DOHH2 (cell line): ENCODE results near the gene ATL2.

Experiments used
- H3F3A ChIP-seq: fragments of 200-600 bp; sonication (generic), shearing (Covaris generic); 2 replicates; pipeline ENCODE4 v1.6.0; 2016; ENCODE audit warnings: antibody characterized with exemption, mild to moderate bottlenecking; ENCODE audit not compliant: control insufficient read depth, insufficient read depth
- H3K27ac ChIP-seq: fragments of 200-600 bp; sonication (generic); 2 replicates; pipeline ENCODE4 v1.5.1; 2014; ENCODE audit warnings: low read depth, mild to moderate bottlenecking, low read length, moderate library complexity
- H3K27me3 ChIP-seq: fragments of 200-600 bp; sonication (generic); 2 replicates; pipeline ENCODE4 v1.6.1; 2014; ENCODE audit warnings: mild to moderate bottlenecking, low read length, mixed read lengths; ENCODE audit not compliant: control insufficient read depth
- H3K36me3 ChIP-seq: fragments of 200-600 bp; sonication (generic); 2 replicates; pipeline ENCODE4 v1.6.1; 2014; ENCODE audit warnings: mild to moderate bottlenecking, low read length, moderate library complexity, mixed read lengths; ENCODE audit not compliant: control insufficient read depth
- H3K4me1 ChIP-seq: fragments of 200-600 bp; sonication (generic); 2 replicates; pipeline ENCODE4 v1.6.1; 2014; ENCODE audit warnings: mild to moderate bottlenecking, low read length, mixed read lengths; ENCODE audit not compliant: control insufficient read depth
- H3K4me2 ChIP-seq: fragments of 200-600 bp; sonication (generic); 2 replicates; pipeline ENCODE4 v1.6.0; 2014; ENCODE audit warnings: mild to moderate bottlenecking, low read length, moderate library complexity
- H3K4me3 ChIP-seq: fragments of 200-600 bp; sonication (generic); 2 replicates; pipeline ENCODE4 v1.5.1; 2014; ENCODE audit warnings: mild to moderate bottlenecking, low read length, mixed read lengths
- H3K79me2 ChIP-seq: fragments of 200-600 bp; sonication (generic); 2 replicates; pipeline ENCODE4 v1.6.1; 2014; ENCODE audit warnings: mild to moderate bottlenecking, low read length, mixed read lengths; ENCODE audit not compliant: control insufficient read depth
- H3K9me2 ChIP-seq: fragments of 200-600 bp; sonication (generic); replicated peaks from 2 replicates; pipeline ENCODE4 v1.6.1; 2014; ENCODE audit warnings: mild to moderate bottlenecking, low read length, mixed read lengths; ENCODE audit not compliant: control insufficient read depth
- H3K9me3 ChIP-seq: fragments of 200-600 bp; sonication (generic); 2 replicates; pipeline ENCODE4 v1.6.1; 2014; ENCODE audit warnings: antibody characterized with exemption, low read length, mixed read lengths; ENCODE audit not compliant: control insufficient read depth, insufficient read depth
- H4K20me1 ChIP-seq: fragments of 200-600 bp; sonication (generic); 2 replicates; pipeline ENCODE4 v1.6.0; 2014; ENCODE audit warnings: low read depth, mild to moderate bottlenecking, antibody characterized with exemption, low read length, moderate library complexity; ENCODE audit not compliant: control insufficient read depth, insufficient read depth
- CTCF ChIP-seq: fragments of 200-600 bp; sonication (generic); IDR thresholded peaks from one replicate; pipeline ENCODE4 v1.5.1; 2014; ENCODE audit warnings: antibody characterized with exemption, mild to moderate bottlenecking, low read depth, low read length; ENCODE audit not compliant: poor library complexity, severe bottlenecking
- EZH2phosphoT487 ChIP-seq: fragments of 200-600 bp; sonication (generic); IDR thresholded peaks from 2 replicates; pipeline ENCODE4 v1.6.1; 2017; ENCODE audit warnings: borderline replicate concordance, mild to moderate bottlenecking, antibody characterized with exemption, low read length, moderate library complexity, mixed read lengths

ATL2 gene

DNA sequence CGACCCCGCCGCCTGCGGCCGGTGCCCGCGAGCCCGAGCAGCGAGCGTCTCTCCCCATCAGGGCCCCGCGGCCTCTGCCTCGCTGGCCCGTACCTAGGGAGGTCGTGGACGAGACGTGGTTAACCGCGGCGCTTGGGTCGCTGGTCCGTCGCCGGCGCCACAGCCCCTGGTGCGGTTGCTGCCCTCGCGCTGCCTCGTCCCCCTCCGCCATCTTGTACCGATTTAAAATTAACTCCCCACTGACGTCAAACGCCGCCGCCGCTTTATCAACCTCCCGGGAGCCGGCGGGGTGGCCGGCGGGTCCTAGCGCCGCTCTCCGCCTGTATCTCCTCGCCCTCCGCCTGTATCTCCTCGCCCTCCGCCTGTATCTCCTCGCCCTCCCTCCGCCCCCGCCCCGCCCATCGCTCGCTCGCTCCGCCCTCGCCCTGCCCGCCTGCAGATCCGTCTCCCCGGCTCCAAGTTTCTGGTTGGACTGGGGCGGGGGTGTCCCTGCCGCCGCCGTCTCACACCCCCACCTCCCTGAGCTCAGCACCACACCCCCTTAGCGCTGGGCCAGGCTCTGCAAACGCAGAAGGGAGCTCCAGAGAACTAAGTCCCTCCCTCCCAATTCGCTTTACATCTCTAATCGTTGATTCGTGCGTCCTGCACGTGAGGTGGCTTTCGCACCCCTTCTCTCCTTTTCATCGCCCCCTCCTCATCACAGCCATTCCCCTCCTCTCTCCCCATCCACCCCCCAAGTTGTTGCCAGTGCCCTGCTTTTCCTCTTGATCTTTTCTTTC is at the start of gene ATL2:
TSS of gene ATL2 (minus strand) at position 224 of the 779 bp plus-strand sequence. CDS start at position 211, 13 bp downstream.
- peak within 1 kb of the TSS; percentile 63 for H3K27ac ChIP-seq
- no peaks in the 10 kb centered on the region for H3K9me3 ChIP-seq
- H3K4me1 ChIP-seq = peaks cover 61% of the 10 kb centered on the region
- H4K20me1 ChIP-seq = peaks cover 39% of the 10 kb centered on the region
- TF ChIP-seq EZH2phosphoT487 = no peak
- TF ChIP-seq CTCF = no peak
- H3K4me3 ChIP-seq = peak within 1 kb of the TSS; percentile 89
- peaks cover 6% of the 10 kb centered on the region; the same call in 1 of the 2 replicates for H3F3A ChIP-seq
- H3K9me2 ChIP-seq = no peaks in the 10 kb centered on the region
- no peaks in the 10 kb centered on the region for H3K27me3 ChIP-seq
- peaks cover 48% of the 10 kb centered on the region for H3K79me2 ChIP-seq
- H3K4me2 ChIP-seq = peak within 1 kb of the TSS; percentile 94
- peaks cover 42% of the 10 kb centered on the region for H3K36me3 ChIP-seq

DNA sequence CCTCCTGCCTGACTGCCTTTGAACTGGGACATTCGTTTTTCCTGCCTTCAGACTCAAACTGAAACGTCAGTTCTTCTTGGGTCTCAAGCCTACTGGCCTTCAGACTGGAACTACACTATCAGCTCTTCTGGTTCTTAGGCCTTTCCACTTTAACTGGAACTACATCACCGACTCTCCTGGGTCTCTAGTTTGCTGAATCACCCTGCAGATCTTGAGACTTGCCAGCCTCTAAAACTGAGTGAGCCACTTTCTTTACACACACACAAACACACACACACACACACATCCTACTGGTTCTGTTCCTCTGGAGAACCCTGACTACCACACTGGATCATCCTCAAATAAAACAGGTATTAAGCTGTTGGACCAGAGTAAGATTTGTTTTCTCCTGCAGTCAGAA is 46.7 kb upstream of the ATL2 start:
- Histone ChIP-seq H4K20me1 (no peaks in the 10 kb centered on the region), H3K79me2 (no peaks in the 10 kb centered on the region), H3K9me3 (no peaks in the 10 kb centered on the region), H3K27me3 (no peaks in the 10 kb centered on the region), H3K4me1 (peaks cover 10% of the 10 kb centered on the region), H3F3A (no peaks in the 10 kb centered on the region), H3K27ac (no peak overlapping the region), H3K9me2 (no peaks in the 10 kb centered on the region), H3K36me3 (no peaks in the 10 kb centered on the region), H3K4me2 (no peak overlapping the region), H3K4me3 (no peak overlapping the region)
- TF ChIP-seq CTCF (no peak), EZH2phosphoT487 (no peak)

GRCh38 chr2:38421274-38422056 is 44.4 kb upstream of the ATL2 start:
- H4K20me1 ChIP-seq = no peaks in the 10 kb centered on the region
- no peak for TF ChIP-seq EZH2phosphoT487
- no peak for TF ChIP-seq CTCF

More at GRCh38 chr2:38421274-38422056, 44.4 kb upstream of the ATL2 start:
- Histone ChIP-seq H3K4me1 (peaks cover 33% of the 10 kb centered on the region), H3K4me2 (no peak overlapping the region), H3K9me3 (no peaks in the 10 kb centered on the region), H3K4me3 (no peak overlapping the region), H3K9me2 (no peaks in the 10 kb centered on the region), H3K36me3 (no peaks in the 10 kb centered on the region), H3K27ac (no peak overlapping the region), H3K27me3 (no peaks in the 10 kb centered on the region), H3F3A (peaks cover under 1% of the 10 kb centered on the region), H3K79me2 (no peaks in the 10 kb centered on the region)
